COLO668 (cell line): Measurements from ENCODE around the gene RPL29.

Experiments used
- DNase-seq: peaks from one replicate; lab custom pipeline; 2025; ENCODE audit not compliant: unreplicated experiment; lab: John Stamatoyannopoulos, UW

Gene RPL29

GRCh38 chr3:51947215-51947900 is 48.3 kb downstream of the RPL29 start:
- no peak for DNase-seq

GRCh38 chr3:51946796-51947195 is 48.9 kb downstream of the RPL29 start:
- DNase-seq, result no peak

DNA sequence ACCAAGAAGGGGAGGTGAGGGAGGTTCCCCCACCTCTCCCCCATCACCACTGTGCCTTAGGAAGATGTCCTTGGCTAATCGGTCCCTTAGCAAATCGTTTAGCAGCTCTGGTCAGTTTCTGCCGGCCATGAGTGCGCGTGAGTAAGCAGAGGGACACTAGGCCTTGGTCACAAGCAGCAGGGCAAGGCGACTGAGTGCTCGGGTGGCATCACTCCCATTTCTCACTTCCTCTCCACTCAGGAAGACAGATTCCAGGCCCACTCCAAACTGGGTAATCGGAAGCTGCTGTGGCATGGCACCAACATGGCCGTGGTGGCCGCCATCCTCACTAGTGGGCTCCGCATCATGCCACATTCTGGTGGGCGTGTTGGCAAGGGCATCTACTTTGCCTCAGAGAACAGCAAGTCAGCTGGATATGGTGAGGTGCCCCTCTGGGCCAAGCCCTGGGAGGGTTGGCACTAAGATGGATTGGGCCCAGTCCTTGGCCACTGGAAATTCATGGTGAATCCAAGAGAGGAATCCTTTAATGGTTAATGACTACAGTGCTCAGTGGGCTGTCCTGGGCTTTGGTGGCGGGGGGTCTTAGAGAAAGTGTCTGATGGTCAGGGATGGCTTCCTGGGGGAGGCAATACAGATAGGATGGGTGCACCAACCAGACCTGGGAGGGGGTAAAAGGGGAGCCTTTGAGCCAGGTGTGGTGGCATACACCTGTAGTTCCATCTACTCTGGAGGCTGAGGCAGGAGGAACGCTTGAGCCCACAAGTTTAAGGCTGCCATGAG is 49.6 kb downstream of the RPL29 start:
- DNase-seq, result no peak

DNA sequence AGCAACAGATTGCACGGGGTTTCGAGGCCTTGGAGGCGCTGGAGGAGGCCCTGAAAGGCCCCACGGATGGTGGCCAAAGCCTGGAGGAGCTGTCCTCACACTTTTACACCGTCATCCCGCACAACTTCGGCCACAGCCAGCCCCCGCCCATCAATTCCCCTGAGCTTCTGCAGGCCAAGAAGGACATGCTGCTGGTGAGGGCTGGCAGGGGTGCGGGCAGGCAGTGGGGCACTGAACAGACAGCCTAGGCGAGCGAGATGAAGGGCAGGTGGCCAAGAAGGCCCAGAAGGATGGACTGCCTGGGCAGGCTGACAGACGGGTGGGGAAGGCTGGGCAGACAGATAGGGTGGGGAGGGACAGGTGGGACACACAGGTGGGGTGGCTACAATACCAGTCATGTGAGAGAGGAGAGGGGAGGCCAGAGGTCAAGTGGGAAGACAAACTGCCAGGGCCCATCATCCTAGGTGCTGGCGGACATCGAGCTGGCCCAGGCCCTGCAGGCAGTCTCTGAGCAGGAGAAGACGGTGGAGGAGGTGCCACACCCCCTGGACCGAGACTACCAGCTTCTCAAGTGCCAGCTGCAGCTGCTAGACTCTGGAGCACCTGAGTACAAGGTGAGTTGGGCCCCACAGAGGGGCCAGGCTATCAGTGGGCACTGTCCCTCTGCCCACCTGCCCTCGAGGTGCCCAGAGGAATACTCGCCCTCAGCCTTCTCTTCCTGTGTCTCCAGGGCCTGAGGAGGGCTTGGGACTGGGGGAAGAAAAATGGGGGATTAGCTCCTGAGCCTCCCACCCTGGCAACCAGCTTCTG is 50.5 kb downstream of the RPL29 start:
- DNase-seq, result no peak

DNA sequence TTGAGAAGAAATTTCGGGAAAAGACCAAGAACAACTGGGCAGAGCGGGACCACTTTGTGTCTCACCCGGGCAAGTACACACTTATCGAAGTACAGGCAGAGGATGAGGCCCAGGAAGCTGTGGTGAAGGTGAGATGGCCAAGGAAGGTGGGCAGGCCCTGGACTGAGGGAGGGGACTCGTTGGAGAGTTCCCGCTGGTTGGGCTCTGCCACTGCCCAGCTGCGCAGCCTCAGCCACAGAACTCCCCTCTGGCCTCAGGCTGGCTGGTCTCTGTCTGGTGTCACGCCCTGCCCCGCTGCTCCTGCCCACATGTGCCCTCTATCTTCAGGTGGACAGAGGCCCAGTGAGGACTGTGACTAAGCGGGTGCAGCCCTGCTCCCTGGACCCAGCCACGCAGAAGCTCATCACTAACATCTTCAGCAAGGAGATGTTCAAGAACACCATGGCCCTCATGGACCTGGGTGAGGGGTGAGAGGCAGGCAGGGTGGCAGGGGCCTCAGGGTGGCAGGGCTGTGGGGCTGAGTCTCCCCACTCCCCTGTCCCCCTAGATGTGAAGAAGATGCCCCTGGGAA is 51.2 kb downstream of the RPL29 start:
- DNase-seq, result no peak
